NK-92 (cell line): Measurements from ENCODE around the gene CARNS1.

Source experiments
- DNase-seq: peaks from one replicate; lab custom pipeline; 2025; ENCODE audit not compliant: unreplicated experiment; lab: John Stamatoyannopoulos, UW

The CARNS1 gene

GRCh38 chr11:67428052-67429001, 12.8 kb downstream of the CARNS1 start, which contains the start of gene RPS6KB2:
RPS6KB2 (plus strand) TSS chr11:67428494; CDS start chr11:67428546, 52 bp downstream.
- DNase-seq: peak; percentile 75

DNA sequence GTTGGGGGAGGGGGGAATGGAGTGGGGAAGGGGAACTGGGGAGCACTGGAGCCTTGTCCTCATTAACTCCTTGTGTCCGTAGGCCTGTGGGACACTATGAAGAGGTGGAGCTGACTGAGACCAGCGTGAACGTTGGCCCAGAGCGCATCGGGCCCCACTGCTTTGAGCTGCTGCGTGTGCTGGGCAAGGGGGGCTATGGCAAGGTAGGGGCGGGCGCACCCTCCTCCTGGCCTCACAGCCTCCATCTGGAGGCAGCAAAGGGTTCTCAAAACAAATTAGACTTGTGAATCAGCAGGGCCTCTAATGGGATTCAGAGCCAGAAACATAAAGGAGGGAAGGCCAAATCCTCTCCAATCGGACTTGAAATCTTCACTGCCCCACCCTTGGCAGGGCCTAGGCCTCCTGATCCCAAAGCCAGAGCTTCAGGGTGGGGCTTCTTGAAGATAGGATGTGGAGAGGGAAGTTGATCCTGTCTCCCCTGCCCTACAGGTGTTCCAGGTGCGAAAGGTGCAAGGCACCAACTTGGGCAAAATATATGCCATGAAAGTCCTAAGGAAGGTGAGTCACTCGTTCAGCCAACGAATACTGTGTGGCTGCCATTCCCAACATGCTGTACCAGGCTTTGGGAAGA, 13.7 kb downstream of the CARNS1 start:
- DNase-seq: no peak

DNA sequence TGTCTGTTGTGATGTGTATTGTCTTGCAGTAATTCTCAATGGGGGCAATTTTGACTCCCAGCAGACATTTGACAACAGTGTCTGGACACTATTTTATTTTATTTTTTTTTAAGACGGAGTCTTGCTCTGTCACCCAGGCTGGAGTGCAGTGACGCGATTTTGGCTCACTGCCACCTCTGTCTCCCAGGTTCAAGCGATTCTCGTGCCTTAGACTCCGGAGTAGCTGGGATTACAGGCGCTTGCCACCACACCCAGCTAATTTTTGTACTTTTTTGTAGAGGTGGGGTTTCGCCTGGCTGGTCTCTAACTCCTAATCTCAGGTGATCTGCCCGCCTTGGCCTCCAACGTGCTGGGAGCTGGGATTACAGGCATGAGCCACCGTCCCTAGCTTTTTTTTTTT, 14.2 kb downstream of the CARNS1 start:
- DNase-seq: no peak

DNA sequence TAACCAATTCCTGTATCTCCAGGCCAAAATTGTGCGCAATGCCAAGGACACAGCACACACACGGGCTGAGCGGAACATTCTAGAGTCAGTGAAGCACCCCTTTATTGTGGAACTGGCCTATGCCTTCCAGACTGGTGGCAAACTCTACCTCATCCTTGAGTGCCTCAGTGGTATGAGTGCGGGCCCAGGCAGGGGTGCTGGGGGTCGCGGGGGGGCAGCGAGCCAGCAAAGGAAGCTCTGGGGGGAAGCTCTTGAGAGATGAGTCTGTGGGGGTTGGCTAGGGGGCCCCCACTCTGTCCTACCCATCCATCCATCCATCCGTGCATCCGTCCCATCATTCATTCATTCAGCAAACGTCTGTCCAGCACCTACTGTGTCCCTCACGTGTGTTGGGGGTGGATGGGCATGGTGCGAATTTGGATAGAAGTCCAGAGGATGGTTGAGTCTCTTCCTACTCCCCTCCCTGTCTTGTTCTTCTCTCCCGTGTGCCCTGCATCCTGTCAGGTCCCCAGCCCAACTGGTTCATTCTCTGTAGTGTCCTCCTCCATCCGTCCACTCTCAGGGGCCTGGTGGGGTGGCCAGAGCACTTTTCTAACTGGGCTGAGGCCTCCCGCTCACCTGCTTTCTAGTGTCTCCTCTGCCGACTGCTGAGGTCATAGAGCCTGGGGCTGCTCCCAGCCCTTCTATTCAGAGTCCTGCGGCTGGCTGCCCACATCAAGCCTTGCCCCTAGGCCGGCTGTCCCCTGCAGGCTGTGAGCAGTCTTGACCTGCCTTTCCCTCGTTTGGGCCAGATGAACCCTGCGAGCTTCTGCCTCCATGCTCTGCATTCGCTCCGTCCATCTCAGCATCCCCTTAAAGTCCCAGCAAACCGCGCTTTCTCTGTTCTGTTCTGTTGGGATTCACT, 16.1 kb downstream of the CARNS1 start:
- DNase-seq: no peak

DNA sequence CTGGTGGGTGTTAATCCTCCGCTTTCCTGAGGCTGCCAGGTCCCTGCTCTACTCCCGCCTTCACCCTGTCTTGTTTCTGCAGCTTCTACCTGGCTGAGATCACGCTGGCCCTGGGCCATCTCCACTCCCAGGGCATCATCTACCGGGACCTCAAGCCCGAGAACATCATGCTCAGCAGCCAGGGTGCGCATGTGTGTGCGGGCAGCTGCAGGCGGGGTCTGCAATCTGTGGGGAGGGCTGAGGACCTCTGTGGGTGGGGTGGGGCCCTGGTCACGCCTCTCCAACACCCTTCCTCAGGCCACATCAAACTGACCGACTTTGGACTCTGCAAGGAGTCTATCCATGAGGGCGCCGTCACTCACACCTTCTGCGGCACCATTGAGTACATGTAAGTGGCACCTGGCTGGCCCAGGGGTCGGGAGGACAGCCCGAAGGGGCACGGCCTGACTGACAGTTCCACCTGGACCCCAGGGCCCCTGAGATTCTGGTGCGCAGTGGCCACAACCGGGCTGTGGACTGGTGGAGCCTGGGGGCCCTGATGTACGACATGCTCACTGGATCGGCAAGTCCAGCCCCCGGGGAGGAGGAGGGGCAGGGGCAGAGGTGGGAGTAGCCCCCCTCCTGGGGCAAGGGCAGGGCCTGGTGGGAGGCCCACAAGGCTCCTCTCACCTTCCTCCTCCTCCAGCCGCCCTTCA, 17.3 kb downstream of the CARNS1 start:
- DNase-seq: no peak

DNA sequence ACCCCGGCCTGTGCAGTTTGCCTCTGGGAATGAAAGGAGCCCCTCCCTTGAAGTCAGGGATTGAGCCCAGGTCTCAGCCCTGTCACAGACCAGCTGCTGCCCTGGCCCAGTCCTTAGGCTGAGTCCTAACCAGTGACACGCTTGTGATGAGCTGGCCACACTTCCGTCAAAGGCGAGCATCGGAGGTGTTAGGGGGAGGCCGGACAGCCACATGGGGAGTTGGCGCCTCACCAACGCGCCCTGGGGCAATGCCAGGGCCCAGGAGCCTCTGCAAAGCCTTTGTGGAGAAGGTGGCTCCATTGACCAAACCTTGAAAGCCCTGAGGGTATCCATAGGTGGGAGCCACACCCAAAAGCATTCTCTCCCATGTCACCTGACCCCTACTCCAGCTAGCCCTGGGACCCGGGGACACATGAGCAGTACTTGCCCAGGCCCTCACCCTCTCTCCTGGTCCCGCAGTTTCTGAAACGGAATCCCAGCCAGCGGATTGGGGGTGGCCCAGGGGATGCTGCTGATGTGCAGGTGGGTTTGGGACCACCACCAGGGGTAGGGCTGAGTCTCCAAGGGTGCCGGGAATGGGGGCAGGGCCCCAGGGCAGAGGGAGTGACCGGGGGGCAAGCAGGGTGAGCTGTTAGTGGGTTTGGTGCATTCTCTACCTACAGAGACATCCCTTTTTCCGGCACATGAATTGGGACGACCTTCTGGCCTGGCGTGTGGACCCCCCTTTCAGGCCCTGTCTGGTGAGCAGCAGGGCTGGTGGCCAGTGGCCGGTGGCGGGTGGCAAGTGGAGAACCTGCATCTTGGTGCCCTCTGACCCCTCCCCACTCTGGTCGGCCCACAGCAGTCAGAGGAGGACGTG, 18.3 kb downstream of the CARNS1 start:
- no peak for DNase-seq

DNA sequence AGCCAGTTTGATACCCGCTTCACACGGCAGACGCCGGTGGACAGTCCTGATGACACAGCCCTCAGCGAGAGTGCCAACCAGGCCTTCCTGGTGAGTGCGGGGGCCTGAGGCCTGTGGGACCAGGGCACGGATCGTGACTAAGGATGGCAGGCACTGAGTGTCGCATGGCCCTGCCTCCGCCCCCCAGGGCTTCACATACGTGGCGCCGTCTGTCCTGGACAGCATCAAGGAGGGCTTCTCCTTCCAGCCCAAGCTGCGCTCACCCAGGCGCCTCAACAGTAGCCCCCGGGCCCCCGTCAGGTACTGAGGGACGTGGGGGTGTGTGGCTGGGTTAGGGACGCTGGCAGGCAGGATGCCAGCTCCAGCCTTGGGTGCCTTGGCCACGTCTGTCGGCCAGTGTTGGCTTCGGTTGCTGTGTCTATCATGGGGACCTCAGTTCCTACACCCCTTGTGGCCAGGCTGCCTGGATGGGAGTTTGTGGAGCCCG, 19.0 kb downstream of the CARNS1 start:
- no peak for DNase-seq

DNA sequence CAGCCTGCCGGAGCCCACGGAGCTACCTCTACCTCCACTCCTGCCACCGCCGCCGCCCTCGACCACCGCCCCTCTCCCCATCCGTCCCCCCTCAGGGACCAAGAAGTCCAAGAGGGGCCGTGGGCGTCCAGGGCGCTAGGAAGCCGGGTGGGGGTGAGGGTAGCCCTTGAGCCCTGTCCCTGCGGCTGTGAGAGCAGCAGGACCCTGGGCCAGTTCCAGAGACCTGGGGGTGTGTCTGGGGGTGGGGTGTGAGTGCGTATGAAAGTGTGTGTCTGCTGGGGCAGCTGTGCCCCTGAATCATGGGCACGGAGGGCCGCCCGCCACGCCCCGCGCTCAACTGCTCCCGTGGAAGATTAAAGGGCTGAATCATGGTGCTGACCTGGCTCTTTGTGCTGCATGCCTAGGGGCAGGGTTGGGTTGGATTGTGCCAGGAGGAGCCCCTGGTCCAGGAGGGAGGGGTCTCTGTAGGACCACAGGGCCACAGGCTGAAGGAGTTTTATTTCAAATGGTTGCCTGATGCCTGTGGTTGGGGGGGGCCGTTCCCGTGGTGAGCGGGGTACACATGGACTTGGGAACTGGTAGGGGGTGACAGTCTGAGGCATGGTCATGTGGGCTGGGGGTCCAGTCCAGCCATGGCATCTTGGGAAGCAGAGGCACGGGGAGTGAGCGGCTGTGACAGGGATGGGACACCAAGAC, 19.7 kb downstream of the CARNS1 start:
- DNase-seq: no peak

GRCh38 chr11:67435727-67436458, 20.4 kb downstream of the CARNS1 start:
- no peak for DNase-seq

DNA sequence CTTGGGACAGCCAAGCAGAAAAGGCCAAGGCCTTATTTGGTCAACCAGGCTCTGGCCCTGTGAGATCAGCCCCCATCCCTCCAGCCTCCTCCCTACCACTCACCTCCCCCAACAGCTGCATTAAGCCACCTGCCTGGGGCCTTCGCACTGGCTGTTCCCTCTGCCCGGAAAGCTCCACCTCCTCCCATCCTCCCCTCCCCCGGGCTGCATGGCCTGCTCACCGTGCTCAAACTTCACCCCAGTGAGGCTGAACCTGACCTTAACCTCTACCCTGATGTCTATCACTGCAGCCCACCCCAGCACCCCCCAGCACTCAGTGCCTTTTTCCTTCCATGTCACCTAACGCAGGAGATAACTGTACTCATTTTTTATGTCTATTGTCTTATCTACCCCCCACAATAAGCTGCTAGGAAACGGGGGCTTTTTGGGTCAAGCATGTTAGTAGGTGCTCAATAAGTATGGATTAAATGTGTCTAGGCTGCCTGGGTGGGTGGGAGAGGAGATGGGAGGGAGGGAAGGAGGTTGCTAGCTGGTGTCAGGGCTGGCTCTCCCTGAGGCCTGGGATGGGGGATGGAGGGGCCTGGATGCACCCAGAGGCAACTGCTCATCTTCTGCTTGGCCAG, 21.1 kb downstream of the CARNS1 start:
- DNase-seq: no peak

DNA sequence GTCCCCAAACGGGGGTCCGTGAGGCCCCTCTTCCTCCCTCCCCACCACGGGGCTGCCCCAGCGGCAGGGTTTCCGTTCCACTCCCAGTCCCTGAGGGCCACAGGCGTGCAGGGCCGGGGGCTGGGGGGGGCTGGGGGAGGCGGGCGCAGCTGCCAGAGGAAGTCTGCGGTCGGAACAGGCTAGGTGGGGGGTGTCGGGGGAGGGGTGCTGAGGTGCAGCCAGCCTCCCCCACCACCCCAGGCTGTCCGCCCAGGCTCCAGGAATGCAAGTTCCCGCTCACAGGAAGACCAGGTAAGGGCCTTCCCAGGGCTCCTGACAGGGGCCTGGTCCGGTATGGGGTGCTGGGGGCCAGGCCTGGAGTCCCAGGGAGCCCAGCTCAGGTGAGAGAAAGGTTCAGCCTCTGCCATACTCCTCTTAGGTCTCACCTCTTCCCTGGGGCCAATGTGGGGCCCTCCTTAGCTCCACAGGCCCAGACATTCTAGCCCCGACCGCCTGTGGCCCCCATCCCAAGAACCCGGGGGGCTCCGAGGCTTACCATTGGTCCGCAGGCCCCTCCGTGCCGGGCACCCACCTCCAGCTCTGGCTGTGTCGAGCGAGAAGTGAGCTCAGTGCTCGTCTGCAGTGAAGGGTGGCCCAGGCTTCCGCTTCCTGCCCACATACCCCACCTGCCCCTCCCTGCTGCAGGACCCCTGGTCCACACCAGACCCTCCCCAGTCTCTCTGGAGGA, 21.8 kb downstream of the CARNS1 start, which contains the start of gene PTPRCAP:
Gene PTPRCAP (minus strand): TSS at position 601 of the 727 bp plus-strand sequence. CDS start 63 bp downstream, at position 538.
- DNase-seq: no peak

DNA sequence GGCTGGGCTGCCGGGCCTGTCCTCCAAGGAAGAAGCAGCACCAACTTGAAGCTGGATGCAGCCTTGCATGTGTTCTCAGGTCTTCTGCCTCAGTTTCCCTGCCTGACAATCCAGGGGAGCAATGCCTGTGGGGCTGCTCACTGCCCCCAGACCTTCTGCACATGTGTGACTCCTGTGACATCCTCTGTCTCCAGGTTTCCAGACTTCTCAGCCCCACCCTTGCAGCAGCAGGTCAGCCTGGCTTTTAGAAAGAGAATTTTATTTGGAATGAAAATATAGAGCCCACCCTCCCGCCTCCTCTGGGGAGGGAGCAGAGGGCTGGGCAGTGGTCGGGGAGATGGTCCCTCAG, 22.3 kb downstream of the CARNS1 start:
- no peak for DNase-seq

- DNase-seq: no peak
Measured at GRCh38 chr11:67438158-67438902, 22.9 kb downstream of the CARNS1 start.

GRCh38 chr11:67439321-67440228, 24.1 kb downstream of the CARNS1 start:
- DNase-seq: no peak
